NT2/D1 (cell line): ENCODE measurements around the gene ADM2.

Experiments
- SUZ12 ChIP-seq: IDR thresholded peaks from 2 replicates; pipeline ENCODE4 v1.6.1; 2011; ENCODE audit not compliant: insufficient read length, insufficient read depth; ENCODE audit errors: extremely low read depth
- YY1 ChIP-seq: IDR thresholded peaks from 2 replicates; pipeline ENCODE4 v1.6.1; 2011; ENCODE audit not compliant: insufficient read length, insufficient read depth
- ZNF274 ChIP-seq: IDR thresholded peaks from 2 replicates; pipeline ENCODE4 v1.6.1; 2011; ENCODE audit warnings: mild to moderate bottlenecking, low read depth, low read length

- no peak for TF ChIP-seq ZNF274
- TF ChIP-seq YY1, result no peak
- TF ChIP-seq SUZ12, result no peak
Measured at GRCh38 chr22:50527921-50528681, 46.8 kb downstream of the ADM2 start.
